GM18511 (cell line): ENCODE data around the gene KLHDC3.
A peak's percentile ranks its signal among the peaks of the same experiment; 100 is the strongest.

ENCODE experiments used
- ATAC-seq: cut with Tn5 transposase; IDR thresholded peaks from one replicate; pipeline ENCODE4 v1.9.1; 2021; ENCODE audit warnings: mild to moderate bottlenecking, moderate library complexity; ENCODE audit not compliant: unreplicated experiment

KLHDC3 gene, protein sequence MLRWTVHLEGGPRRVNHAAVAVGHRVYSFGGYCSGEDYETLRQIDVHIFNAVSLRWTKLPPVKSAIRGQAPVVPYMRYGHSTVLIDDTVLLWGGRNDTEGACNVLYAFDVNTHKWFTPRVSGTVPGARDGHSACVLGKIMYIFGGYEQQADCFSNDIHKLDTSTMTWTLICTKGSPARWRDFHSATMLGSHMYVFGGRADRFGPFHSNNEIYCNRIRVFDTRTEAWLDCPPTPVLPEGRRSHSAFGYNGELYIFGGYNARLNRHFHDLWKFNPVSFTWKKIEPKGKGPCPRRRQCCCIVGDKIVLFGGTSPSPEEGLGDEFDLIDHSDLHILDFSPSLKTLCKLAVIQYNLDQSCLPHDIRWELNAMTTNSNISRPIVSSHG

DNA sequence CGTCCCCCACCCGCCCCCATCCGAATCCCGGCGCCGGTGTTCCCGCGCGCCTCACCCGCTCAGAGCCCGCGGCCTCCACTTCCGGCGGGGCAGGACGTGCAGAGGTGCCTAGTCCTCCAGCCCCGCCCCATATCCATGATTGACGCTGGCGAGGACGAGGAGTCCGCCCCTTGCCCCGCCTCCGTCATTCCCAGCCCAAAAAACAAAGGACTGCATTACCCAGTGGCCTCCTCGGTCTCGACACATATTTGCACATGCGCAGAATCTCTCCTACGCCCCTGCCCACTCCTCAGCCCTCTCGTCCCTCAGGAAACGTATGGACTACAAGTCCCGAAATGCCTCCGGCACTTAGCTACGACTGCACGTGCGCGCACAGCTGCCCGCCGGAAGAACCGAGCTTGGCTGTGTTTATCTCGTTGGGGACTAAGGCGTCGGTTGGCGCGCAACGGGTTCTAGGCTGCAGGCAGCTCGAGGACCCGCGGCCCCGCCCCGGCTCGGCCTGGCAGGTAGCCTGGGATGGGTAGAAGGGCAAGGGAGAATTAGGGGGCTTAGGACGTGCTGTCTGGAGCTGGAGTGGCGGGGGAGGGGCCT is at the start of gene KLHDC3, which contains the start of gene MEA1:
Gene KLHDC3 (plus strand): TSS at position 407 of the 591 bp plus-strand sequence. CDS start 2,944 bp downstream, outside the sequence.
Gene MEA1 (minus strand): TSS at position 104 of the 591 bp plus-strand sequence. CDS start 133 bp downstream, outside the sequence.
- ATAC-seq: peak; percentile 97

DNA sequence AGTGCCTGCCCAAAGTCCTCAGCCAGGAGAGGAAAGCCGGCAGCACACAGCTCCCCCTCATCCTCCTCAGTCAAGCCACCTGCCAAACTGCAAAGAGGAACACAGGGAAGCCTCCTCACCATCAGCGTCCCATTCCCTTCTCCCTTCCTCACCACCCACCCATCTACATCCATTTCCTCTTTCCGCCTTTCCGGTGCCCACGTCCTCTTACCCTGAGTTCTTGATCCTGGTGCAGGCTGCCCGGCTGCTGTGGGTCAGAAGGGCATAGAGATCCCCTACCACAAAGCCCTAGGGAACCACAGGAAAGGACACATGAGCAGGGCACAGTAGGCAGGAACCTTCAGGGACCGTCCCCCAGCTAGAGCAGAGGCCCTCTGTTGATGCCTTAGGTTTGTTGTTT is 47.5 kb upstream of the KLHDC3 start:
- no peak for ATAC-seq

DNA sequence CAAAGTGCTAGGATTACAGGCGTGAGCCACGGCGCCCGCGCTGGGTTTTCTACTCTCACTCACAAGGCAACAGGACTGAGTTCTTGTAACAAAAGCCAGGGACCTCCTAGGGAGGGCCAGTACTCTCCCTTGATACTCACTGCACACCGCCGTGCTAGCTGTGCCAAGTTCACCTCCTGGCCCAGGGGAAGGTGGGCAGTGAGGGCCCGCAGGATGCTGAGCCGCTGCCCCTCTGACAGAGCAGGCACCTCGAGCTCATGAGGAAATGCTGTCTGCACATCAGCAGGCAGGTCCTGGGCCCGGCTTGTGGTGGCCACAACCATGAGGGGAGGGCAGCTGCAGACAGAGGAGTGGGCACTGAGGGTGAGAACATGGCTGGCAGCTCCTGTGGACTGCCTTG is 46.8 kb upstream of the KLHDC3 start:
- no peak for ATAC-seq

DNA sequence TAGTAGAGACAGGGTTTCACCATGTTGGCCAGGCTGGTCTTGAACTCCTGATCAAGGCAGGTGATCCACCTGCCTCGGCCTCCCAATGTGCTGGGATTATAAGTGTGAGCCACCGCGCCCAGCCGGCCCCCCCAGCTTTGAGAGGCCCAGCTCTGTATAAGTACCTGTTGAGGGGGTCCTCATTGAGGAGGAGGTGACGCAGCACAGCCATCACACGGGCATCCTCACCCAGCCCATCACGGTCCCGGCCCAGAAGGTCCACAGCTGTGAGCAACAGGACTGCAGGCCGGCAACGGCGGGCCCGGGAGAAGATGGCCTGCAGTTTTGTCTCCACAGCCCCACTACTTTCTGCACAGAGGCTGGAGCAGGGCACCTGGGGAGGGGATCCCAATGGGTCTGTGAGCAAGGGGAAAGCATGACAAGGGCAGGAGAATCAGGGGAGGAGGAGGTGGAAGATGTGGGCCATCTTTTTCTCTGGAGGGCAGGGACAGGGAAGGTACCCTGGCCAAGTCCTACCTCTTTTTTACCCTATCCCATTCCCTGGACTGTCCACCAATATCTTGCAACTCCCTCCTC is 45.8 kb upstream of the KLHDC3 start:
- no peak for ATAC-seq

DNA sequence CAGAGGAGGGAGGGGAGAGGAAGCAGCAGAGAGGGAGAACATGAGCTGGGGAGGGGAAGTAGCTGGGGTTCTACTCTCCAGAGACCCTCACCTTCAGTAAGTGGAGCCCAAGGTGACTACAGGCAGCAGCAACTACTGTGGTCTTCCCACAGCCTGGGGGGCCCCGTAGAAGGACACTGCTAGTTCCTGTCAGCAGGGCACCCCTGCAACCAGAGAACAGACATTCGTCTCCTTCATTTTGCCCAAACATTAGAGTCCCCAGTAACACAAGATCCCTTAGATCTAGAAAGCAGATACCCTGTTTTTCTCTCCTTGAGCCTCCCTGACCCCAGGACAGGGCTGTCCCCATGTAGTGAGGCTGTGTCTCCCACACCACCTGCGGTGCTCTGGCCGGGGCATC is 45.3 kb upstream of the KLHDC3 start:
- no peak for ATAC-seq

DNA sequence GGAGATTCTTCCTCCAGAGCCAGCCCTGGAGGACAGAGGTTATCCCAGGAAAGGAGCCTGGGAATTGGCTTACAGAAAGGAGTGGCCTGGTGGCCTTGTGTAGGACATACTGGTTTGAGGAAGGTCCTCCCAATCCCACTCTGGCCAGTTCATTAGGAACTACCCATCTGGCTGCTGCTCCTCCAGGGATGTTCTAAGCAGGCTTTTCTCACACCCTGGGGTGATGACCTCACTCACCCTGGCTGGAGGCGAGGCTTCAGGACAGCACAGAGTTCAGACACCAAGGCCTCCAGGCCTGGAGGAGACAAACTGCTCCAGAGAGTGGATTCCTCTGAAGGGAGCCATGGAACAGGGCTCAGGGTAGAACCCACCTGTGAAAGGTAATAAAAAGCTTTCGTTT is 44.6 kb upstream of the KLHDC3 start:
- ATAC-seq: no peak

DNA sequence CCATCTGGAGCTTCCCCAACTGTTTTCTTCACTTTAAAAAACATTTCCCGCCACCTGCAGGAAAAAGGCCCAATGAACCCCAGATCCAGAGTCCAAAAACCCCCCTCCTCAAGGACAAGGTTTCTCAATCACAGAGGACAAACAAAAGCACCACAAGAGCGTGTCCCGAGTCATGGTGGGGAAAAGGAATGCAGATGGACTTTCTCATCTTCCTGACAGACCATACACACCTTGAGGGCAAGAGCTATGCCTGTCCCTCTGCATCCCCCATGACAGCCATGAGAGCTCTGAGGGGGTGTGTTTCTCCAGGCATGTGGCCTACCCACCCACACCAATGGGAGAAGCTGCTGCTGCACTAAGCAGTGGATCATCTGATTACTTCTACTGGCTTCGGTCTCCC is 44.1 kb upstream of the KLHDC3 start:
- no peak for ATAC-seq

DNA sequence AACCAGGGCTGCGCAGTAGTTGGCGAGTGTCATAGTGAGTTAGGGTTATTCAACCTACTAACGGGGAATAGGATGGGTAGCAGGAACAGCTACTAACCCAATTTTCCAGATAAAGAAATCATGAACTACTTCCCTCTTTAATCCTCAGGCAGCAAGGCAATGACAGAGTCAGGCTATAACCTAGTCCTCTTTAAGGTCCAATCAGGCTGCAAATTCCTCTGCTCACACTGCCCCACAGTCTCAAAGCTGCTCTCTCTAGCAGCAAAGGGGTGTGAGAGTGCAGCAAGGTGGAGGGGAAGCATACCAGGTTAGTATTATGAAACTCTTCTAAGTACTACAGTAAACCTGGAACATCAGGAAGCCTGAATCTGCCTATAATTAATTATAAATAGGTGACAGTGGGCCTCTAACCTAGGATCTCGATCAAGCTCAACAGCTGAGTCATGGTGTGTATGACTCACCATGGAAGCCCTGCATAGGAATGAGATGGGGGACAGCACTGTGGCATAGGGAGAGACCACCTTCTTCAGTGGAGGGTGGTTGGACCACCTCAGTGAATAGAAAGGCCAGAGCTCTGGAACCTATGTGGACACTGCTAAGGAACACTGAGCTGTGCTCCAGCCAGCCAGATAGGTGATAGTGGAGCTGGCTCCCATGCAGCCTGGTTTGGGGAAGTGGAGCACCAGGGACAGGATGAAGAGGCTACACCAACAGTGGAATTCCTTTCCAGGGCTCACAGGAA is 43.0 kb upstream of the KLHDC3 start:
- ATAC-seq: no peak

DNA sequence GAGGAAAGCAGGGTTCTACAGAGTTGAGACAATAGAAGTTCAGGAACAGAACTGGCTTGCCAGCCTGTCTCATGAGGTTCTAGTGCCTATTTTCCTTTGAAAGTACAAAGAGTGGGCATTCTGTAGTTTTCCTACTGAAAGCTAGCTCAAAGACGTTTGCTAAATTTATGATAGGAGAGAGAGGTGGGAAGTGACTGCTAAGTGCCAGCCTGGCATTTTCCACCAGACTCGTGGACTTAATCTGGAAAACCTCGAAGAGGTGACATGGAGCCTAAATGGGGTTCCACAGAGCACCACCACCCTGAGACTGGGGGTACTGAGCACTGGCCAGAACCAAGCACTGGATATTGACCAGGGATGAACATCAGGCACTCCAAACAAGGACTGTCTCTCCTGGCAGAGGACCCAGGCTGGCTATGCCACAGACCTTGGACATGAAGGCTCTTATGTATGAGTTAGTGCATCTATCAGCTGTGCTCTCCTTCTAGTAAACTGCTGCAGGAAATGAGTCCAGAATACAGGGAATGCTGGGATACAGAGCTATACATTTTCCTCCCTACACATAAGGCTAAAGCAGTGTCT is 42.2 kb upstream of the KLHDC3 start:
- no peak for ATAC-seq

DNA sequence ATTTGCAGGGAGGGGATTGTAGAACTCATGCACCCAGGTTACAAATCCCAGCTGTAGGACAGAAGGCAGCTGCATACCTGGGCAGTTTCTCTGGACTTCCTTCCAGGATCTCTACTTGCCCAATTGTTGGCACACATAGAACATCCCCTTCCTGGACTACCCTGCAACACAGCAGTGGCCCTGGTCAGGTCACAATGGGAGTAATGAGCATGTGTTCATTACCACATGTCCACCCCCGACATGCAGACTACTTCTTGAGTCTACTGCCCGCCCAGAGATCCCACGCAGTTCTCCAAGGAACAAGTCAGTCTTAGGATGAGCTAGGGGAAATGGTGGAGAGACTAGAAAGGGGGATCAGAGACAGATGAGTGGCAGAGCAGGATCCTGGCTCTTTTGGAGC is 40.1 kb upstream of the KLHDC3 start:
- ATAC-seq: no peak

DNA sequence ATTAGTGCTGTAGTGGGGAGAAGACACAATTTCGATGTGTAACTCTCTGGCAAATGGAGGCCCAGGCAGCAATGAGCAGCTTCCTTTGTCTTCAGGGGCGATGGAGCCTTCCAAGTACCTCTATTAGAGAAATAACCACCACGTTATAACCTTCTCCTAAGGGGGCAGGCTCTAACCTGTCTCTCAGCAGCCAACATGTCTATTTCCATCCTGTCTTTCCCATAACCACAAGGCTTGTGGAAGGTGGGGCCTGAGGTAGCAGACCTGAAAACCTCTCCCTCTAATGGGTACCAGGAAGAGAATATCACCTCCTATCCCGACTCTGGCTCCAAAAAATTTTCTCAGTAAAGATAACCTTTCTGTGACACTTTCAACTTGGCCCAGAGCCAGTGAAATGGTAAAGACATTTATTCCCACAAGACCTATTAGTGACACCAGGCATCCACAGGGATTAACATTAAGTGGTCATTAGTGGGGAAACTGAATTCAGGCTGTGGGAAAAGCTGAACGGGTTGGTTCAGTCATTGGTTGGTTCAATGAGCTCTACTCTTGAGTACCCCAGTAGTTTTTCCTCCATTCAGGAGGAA is 39.0 kb upstream of the KLHDC3 start:
- ATAC-seq: no peak

DNA sequence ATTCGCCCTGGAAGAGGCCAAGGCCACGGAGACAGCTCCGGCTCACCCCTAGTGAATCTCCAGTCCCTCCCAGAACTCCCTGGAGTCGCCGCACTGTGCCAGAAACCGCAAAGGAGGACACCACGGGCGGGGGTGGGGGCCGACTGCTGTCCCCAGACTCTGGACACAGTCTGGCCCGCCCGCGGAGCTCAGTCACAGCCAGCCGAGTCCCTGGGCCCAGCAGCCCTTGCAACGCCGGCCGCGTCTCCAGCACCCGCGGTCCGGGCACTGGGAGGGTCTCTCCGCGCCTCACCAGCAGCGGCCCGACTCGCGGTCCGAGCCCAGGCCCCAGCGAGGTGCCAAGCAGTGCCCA is 35.6 kb upstream of the KLHDC3 start:
- ATAC-seq: no peak

DNA sequence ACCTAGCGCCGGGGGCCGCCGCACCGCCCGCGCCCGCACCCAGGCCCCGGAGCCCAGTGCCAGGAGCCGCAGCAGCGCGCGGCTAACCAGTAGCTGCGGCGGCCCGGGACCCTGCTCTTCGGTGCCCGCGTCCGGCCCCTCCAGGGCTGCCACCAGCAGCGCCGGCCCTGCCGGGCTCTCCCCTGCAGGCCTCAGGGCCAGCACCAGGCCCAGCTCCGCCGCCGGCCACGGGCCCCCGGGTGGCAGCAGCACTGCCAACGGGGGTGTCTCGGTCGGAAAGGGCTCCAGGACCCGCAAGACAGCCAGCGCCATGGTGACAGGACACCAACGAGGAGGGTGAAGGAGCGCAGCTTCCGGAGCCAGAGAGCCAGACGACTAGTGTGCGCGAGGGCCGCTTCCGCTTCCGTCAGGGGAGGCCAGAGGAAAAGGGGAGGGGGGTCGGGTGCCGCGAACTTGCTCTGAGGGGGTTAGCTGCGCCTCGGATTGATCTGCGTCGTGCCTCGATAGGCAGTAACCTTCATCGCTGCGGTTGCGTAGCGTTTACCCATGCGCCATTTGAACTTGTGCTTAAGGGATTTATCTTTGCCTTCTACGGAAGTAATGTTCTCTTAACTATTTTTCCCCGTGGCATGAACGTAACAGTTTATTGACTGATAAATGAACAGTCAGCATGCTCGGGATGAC is 35.1 kb upstream of the KLHDC3 start, which contains the start of gene PEX6:
Gene PEX6 (minus strand): TSS at position 343 of the 684 bp plus-strand sequence. CDS start 31 bp downstream, at position 312.
- peak; percentile 95 for ATAC-seq

DNA sequence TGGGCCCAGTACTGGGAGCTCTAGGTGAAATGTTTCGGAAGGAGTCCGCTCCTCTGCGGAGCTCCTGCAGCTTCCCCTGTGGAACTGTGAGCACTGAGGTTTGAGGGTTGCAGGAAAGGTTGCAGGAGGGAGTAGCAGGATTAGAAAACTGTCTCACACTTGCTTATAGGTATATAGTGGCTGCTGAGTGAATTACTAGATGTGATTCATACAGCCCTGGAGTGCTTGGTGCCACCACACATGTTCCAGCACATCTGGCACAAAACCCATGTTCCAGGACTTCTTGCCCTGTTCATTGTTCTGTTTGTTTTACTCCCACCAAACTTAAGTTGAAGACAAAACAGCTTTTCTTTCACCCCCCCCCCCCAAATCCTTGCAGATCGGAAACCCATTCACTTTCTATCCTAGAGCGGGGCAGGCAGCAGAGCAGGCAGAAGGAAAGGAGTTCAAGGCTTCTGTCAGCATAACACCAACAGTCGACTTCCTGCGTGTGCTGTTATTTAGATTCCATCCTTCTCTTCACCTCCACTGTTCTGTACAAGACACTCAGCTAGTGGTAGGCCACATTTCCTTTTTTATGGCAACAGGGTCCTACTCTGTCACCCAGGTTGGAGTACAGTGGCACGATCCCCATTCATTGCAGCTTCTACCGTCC is 34.4 kb upstream of the KLHDC3 start:
- peak; percentile 3 for ATAC-seq

DNA sequence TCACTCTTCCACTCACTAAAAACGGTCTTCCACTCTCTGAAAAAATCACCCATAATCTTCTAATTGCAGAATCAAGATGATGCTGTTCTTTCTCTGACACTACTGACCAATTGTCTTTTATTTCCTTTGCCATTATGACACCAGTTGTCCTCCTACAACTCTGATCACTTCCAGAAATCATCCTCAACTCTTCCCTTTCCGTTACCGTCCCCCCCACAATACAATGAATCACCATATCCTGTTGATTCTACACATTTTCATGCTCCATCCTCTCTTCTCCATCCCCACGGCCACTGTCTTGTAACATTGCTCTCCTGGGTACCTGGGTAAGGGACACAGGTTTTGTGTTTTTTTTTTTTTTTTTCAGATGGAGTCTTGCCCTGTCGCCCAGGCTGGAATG is 32.2 kb upstream of the KLHDC3 start:
- no peak for ATAC-seq

DNA sequence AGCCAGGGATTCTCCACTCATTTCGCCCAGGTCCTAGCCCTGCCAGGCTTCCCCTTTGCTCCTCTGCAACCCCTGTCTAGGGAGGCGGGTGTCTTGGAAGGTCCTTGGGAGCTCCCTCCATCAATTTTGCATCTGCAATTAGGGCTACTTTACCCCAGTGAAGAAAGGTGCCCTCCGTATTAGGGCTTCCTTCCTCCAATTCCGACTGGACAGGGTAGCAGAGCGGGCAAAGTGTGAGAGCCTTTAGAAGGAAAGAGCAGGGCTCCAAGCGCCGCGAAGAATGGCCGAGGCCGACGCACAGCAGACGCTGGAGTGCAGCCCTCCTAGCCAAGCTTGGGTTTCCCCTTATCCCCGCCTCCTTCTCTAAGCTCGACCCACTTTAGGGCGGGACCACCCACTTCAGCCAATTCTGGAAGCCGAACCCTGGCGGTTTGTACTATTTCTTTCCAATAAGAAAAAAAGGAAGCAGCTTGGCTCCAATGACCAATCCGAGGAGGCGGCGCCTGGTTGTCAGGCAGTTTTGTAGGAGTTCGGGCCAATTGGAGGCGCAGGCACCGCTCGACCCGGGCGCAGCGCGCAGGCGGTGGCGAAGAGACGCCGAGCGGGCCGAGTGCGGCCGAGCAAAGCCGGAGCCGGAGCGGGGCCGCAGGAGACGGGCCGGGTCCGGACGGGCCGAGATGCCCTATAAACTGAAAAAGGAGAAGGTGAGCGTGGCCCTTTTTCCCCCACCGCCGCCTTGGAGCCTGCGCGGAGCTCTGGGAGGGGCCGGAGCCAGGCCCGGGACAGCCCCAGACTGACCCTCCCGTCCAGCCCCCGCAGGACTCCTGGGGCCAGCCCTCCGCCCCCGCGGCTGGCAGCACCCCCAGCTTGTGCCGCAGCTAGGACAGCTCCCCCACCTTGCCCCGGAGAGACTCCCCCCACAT is 29.8 kb upstream of the KLHDC3 start, which contains the start of gene PPP2R5D:
Gene PPP2R5D (plus strand): TSS at position 570 of the 923 bp plus-strand sequence. CDS start 108 bp downstream, at position 678.
- peak; percentile 97 for ATAC-seq

DNA sequence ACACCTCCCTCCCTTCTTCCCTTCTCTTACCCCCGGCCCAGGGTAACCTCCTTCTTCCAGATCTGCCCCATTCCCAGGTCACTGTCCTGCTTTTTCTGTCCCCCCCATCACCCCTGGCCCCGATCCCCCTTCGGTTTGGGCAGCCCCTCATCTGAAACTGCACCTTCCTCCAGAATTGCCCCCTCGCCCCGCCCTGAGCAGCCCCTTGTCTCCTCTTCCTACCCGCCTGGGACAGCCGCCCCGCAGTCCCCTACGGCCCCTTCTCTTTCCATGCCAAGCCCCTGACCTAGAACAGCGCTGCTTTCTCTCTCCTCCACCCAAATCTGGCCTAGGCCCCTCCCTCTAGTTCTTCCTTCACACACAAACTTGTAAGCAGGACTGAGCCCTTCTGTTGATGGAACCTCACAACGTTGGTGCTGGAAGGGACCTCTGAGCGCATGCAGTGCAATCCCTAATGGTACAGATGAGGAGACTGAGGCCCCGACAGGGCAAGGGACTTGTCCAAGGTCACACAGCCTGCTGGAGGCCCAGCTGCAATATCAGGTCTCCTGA is 29.0 kb upstream of the KLHDC3 start:
- no peak for ATAC-seq
